GM23338 (cell line): ENCODE data around the gene PDE6C.

Experiments used
- CREB1 ChIP-seq: fragments of 250-450 bp; sonication (Bioruptor Pico); IDR thresholded peaks from 2 replicates; pipeline ENCODE4 v1.5.0; 2020; ENCODE audit warnings: low read depth, mild to moderate bottlenecking, moderate library complexity
- EZH2 ChIP-seq: fragments of 200-600 bp; sonication (generic); IDR thresholded peaks from one replicate; pipeline ENCODE4 v1.8.0; 2017; ENCODE audit warnings: antibody characterized with exemption, mild to moderate bottlenecking, low read depth; ENCODE audit not compliant: unreplicated experiment
- JUNB ChIP-seq: IDR thresholded peaks from one replicate; pipeline ENCODE4 v1.6.1; 2016; ENCODE audit warnings: antibody characterized with exemption; ENCODE audit not compliant: unreplicated experiment
- POLR2AphosphoS5 ChIP-seq: IDR thresholded peaks from 2 replicates; pipeline ENCODE4 v1.6.1; 2016; ENCODE audit warnings: antibody characterized with exemption, low read depth
- ZNF331 ChIP-seq: fragments of 250-450 bp; sonication (Bioruptor Pico); IDR thresholded peaks from 2 replicates; pipeline ENCODE4 v1.5.0; 2020; ENCODE audit warnings: low read depth, mild to moderate bottlenecking, moderate library complexity
- TF ChIP-seq, protein P1 (sequence below), 2 experiments: fragments of 200-600 bp in 1 of 2; sonication (generic) in 1 of 2; conservative IDR thresholded peaks; 2 replicates each; pipeline versions ENCODE4 v1.5.1 to v1.6.1; 2016 to 2017; ENCODE audit warnings: antibody characterized with exemption in 2 of 2, low read depth in 2 of 2, mild to moderate bottlenecking in 2 of 2, moderate library complexity in 1 of 2
- TF ChIP-seq, protein P2 (sequence below): IDR thresholded peaks from one replicate; pipeline ENCODE4 v1.6.1; 2018; ENCODE audit warnings: antibody characterized with exemption; ENCODE audit not compliant: unreplicated experiment

DNA sequence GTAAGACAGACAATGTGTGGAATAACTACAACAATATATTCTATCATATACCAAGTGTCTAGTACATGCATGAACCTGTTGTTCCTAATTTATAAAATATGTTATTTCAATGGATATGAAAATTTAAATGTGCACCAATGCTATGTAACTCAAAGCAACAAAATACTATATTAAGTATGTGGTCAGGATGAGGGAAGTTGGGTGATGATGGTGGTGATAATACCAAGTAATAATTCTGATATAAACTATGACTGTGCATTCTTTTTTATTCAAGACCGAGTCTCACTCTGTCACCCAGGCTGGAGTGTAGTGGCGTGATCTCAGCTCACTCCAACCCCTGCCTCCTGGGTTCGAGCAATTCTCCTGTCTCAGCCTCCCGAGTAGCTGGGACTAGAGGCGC, 92.1 kb downstream of the PDE6C start:
- TF ChIP-seq EZH2 (no peak), CREB1 (CRISPR knock-in tag) (no peak), ZNF331 (no peak), POLR2AphosphoS5 (no peak), JUNB (no peak)
- TF ChIP-seq, protein P1, sequence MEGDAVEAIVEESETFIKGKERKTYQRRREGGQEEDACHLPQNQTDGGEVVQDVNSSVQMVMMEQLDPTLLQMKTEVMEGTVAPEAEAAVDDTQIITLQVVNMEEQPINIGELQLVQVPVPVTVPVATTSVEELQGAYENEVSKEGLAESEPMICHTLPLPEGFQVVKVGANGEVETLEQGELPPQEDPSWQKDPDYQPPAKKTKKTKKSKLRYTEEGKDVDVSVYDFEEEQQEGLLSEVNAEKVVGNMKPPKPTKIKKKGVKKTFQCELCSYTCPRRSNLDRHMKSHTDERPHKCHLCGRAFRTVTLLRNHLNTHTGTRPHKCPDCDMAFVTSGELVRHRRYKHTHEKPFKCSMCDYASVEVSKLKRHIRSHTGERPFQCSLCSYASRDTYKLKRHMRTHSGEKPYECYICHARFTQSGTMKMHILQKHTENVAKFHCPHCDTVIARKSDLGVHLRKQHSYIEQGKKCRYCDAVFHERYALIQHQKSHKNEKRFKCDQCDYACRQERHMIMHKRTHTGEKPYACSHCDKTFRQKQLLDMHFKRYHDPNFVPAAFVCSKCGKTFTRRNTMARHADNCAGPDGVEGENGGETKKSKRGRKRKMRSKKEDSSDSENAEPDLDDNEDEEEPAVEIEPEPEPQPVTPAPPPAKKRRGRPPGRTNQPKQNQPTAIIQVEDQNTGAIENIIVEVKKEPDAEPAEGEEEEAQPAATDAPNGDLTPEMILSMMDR (conservative IDR thresholded peaks at IDR 0.05; ENCODE audit: low read depth in 2 of 2), result no peak
- TF ChIP-seq, protein P2, sequence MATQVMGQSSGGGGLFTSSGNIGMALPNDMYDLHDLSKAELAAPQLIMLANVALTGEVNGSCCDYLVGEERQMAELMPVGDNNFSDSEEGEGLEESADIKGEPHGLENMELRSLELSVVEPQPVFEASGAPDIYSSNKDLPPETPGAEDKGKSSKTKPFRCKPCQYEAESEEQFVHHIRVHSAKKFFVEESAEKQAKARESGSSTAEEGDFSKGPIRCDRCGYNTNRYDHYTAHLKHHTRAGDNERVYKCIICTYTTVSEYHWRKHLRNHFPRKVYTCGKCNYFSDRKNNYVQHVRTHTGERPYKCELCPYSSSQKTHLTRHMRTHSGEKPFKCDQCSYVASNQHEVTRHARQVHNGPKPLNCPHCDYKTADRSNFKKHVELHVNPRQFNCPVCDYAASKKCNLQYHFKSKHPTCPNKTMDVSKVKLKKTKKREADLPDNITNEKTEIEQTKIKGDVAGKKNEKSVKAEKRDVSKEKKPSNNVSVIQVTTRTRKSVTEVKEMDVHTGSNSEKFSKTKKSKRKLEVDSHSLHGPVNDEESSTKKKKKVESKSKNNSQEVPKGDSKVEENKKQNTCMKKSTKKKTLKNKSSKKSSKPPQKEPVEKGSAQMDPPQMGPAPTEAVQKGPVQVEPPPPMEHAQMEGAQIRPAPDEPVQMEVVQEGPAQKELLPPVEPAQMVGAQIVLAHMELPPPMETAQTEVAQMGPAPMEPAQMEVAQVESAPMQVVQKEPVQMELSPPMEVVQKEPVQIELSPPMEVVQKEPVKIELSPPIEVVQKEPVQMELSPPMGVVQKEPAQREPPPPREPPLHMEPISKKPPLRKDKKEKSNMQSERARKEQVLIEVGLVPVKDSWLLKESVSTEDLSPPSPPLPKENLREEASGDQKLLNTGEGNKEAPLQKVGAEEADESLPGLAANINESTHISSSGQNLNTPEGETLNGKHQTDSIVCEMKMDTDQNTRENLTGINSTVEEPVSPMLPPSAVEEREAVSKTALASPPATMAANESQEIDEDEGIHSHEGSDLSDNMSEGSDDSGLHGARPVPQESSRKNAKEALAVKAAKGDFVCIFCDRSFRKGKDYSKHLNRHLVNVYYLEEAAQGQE, result no peak
